ENCODE data around the gene GLI3. TPM values are rescaled to one million over a fixed set of nuclear protein-coding genes. Genes with fewer than 3 reads are reported as not detected.

Gene GLI3
- total and polyA plus RNA-seq, 2 of the 8 experiments (the other 6 are each of a cell fraction or from before 2014, with no cell fraction given), result 8.0 to 31.1 TPM

GRCh38 chr7:41943094-41943577, 293.9 kb downstream of the GLI3 start (continued):
- peak; percentile 56 for TF ChIP-seq MAX (IDR thresholded peaks at IDR 0.05)
- no peak for TF ChIP-seq SP4 (IDR thresholded peaks at IDR 0.05; ENCODE audit: low read length)
- no peak for TF ChIP-seq SP2 (IDR thresholded peaks at IDR 0.05; ENCODE audit: low read length)
- TF ChIP-seq JUN (IDR thresholded peaks at IDR 0.05; ENCODE audit: low read depth, low read length), result no peak
- TF ChIP-seq SIN3A (conservative IDR thresholded peaks at IDR 0.05 in 1 of 2, IDR thresholded peaks at IDR 0.05 in 1 of 2; ENCODE audit: low read depth in 1 of 2, low read length in 2 of 2), result 0 out of 4 replicates have a peak, but pooled peaks of 1 of the 2 experiments have one; percentile 40
- no peak for TF ChIP-seq TAF1 (IDR thresholded peaks at IDR 0.05; ENCODE audit: low read depth, low read length)
- TF ChIP-seq CBX5 (IDR thresholded peaks at IDR 0.05; ENCODE audit: low read depth, low read length), result no peak
- no peak for TF ChIP-seq ATF2 (IDR thresholded peaks at IDR 0.05; ENCODE audit: low read length)
- no peak for TF ChIP-seq EGR1 (IDR thresholded peaks at IDR 0.05; ENCODE audit: borderline replicate concordance, low read depth, low read length)
- TF ChIP-seq CHD2 (IDR thresholded peaks at IDR 0.05; ENCODE audit: low read length), result no peak
- no peak for TF ChIP-seq BRCA1 (IDR thresholded peaks at IDR 0.05; ENCODE audit: low read depth, low read length)
- TF ChIP-seq NRF1 (IDR thresholded peaks at IDR 0.05; ENCODE audit: low read depth, low read length), result no peak
- no peak for TF ChIP-seq EZH2 (IDR thresholded peaks at IDR 0.05; ENCODE audit: low read depth, low read length, severe bottlenecking)
- no peak for TF ChIP-seq SP1 (IDR thresholded peaks at IDR 0.05; ENCODE audit: low read depth, low read length)
- no peak for TF ChIP-seq E2F6 (IDR thresholded peaks at IDR 0.05)
- no peak for TF ChIP-seq BACH1 (IDR thresholded peaks at IDR 0.05; ENCODE audit: low read length)
- TF ChIP-seq CTCF (IDR thresholded peaks at IDR 0.05; ENCODE audit: control extremely low read depth in 1 of 3, insufficient read depth in 1 of 3, low read depth in 1 of 3, low read length in 3 of 3), result peak; percentile 89 to 100 (median 96)
- TF ChIP-seq RFX5 (IDR thresholded peaks at IDR 0.05; ENCODE audit: borderline replicate concordance, low read depth, low read length), result no peak
- no peak for TF ChIP-seq KDM1A (IDR thresholded peaks at IDR 0.05; ENCODE audit: borderline replicate concordance, low read length)
- TF ChIP-seq TAF7 (optimal IDR thresholded peaks at IDR 0.05; ENCODE audit: borderline replicate concordance, low read depth, low read length), result no peak
